NCI-H146 treated with DMSO at 0.1 percent for 48 hours (cell line): ENCODE results near the gene GADL1.

Experiments used
- DNase-seq: peaks from one replicate; lab custom pipeline; 2025; ENCODE audit not compliant: unreplicated experiment; lab: John Stamatoyannopoulos, UW

Gene GADL1

DNA sequence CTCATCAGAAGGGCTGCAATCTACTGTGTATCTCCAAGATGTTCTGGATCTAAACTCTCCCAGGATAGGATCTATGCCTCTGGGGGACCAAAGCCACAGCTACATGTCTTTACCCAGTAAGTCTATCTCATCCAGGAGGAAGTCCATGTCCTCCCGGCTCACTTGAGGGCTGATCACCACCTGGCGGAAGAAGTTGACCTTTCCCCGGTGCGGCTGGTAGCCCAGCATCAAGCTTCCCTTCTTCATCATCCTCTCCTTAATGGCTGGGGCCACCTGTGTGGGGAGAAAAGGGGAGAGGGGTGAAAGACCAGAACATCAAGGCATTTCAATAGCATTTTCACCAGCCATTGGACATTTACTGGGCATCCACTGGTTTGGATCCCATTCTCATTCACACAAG is 166.3 kb downstream of the GADL1 start:
- DNase-seq = no peak

GRCh38 chr3:30724863-30725262 is 169.6 kb downstream of the GADL1 start:
- no peak for DNase-seq

GRCh38 chr3:30723211-30723610 is 171.2 kb downstream of the GADL1 start:
- DNase-seq = no peak

GRCh38 chr3:30721314-30721634 is 173.2 kb downstream of the GADL1 start:
- no peak for DNase-seq

- no peak for DNase-seq
Measured at GRCh38 chr3:30720586-30721313, 173.7 kb downstream of the GADL1 start.

- no peak for DNase-seq
Measured at GRCh38 chr3:30719536-30719935, 174.9 kb downstream of the GADL1 start.

DNA sequence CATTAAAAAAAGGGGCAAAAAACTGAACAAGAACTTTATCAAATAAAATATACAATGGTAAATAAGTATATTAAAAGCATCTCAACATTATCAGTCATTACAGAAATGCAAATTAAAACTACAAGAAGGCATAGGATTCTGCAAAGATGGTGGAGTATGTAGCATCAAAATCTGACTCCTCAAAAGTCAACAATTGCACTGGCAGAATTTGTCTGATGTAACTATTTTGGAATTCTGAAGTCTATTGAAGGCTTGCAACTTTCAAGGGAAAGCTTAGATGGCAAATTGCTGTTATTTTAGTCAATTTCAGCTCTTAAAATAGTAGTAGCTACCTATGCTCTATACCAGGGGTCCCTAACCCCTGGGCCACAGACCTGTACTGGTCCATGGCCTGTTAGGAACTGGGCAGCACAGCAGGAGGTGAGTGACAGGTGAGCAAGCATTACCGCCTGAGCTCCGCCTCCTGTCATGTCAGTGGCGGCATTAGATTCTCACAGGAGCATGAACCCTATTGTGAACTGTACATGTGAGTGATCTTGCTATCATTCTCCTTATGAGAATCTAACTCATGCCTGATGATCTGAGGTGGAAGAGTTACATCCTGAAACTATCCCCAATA is 180.5 kb downstream of the GADL1 start:
- DNase-seq = no peak

DNA sequence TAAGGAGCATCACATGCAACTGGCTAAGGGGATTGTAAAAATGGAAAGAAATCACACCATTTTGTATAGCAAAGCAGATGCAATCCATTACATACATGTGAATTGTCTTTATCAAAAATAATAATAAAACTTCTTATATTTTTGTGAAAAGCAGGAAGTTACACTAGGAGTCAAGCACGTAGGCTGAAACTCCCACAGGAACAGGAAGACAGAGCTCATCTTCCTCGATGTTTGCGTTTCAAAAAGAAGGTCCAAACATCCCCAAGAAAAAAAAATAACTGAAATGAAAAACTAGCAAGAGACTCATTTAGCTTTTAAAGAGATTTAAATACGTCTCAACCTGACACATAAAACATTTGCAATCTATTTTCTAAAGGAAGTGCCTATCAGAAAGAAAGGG is 181.5 kb downstream of the GADL1 start:
- no peak for DNase-seq

- no peak for DNase-seq
Measured at GRCh38 chr3:30711867-30712266, 182.6 kb downstream of the GADL1 start.

GRCh38 chr3:30711151-30711550 is 183.3 kb downstream of the GADL1 start:
- DNase-seq = no peak

DNA sequence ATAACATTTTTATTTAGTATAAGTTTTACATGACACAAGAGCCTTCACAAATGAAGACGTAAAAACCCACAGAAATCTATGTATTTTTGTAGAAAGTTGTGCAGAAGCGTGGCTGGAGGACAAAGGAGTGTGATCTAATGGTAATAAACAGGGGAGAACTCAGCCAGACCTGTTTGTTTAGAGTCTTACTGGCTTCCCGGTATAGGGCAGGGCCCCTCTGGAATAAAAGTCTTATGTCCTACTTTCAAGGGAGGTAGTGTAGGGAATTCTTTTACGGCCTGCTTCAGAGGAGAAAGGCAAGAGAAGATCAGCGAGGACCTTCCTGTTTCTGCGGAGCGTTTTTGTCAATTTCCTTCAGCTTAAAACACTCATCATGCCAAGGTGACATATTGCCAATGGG is 184.4 kb downstream of the GADL1 start:
- no peak for DNase-seq

DNA sequence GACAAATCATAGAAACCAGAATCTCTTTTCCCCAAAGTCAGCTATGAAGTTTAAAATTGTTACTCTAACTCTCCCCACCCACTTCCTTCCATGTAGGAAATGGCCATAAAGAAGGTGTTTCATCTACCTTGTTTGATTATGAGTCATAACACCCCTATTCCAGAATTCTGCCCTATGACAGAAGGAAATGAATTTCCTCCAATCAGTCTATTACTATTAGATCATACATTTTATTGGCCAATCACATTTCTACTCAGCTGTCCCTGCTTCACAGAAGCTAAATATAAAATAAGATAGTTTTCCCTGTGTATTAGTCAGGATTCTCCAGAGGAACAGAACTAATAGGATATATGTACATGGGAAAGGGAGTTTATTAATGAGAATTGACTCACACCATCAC is 186.0 kb downstream of the GADL1 start:
- DNase-seq = no peak

- no peak for DNase-seq
Measured at GRCh38 chr3:30707825-30708224, 186.6 kb downstream of the GADL1 start.

- no peak for DNase-seq
Measured at GRCh38 chr3:30704931-30705890, 189.2 kb downstream of the GADL1 start.

DNA sequence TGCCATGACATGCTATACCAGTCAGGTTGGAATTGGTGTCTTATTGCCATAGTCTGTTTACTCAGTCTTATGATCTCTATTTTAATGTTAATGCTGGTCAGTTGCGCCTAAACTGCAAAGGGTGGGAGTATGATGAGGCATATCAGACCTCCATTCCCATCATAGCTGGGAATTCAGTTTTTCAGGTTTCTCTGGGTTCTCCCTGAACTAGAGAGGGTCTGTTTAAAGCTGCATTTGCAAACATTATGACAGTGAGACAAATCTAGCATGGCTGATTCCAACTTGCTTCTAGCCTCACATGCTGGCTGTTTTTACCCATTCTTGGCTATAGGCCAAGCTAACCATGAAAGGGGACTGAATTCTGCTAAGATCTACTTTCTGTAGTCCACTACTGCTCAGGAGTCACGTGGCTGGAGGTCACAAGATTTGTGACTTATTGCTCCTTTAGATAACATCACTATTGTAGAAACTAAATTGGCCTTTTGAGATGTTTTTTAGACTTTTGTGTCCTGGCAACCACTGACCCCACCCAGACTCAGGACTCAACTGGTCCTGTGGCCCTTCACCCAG is 191.5 kb downstream of the GADL1 start:
- DNase-seq = no peak

GRCh38 chr3:30702038-30702827 is 192.2 kb downstream of the GADL1 start:
- no peak for DNase-seq

DNA sequence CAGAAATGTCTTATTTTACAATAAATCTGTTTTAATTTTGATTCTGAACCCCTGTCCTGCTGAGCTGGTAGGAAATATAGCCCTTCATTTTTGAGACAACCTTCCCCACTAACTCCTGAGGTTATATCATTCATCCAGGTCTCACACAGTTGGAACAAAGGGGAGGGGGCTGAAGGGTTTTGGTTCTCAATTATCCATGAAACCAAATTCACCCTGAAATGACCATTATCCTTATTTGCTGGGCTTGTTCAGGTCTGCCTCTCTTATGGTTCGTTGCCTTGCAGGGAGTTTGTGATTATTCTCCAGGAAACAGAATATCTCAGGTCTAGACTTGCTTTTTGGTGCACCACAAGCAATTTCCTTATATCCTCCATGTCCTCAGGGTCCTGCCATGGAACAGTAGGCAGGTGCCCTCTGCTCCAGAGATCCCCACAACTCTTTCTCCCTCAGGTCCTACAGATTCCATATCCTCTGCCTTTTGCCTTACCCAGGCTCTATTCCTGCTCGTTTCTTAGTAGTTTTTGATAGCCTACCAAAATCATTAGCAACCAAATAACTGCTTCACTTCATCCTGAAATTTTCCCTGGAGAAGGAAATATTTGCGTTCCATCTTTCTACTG is 193.6 kb downstream of the GADL1 start:
- DNase-seq = no peak

- DNase-seq = no peak
Measured at GRCh38 chr3:30699927-30700326, 194.5 kb downstream of the GADL1 start.

GRCh38 chr3:30698549-30698948 is 195.9 kb downstream of the GADL1 start:
- no peak for DNase-seq

DNA sequence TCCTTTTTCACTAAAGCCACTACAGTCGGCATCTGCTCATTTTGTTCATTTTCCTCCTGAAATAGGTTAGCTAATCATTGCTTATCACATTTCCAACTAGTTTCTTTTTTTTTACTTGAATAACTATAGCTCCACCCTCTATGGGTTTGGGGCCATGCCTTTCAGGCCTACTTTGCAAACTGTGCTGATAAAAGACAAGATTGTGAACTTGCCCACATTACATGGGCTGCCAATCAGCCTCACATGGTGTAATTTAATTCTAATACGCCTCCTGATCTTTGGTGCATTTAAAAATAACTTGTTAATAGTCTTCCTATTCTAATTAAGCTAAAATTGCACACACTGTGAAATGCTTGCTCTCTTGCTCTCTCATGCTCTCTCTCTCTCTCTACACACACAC is 197.6 kb downstream of the GADL1 start:
- no peak for DNase-seq
